ENCODE results near the gene RANBP3L. TPM values are rescaled to one million over a fixed set of nuclear protein-coding genes. Genes with fewer than 3 reads are reported as not detected.
"Not testable (repeated sequence)": the region's sequence is repeated elsewhere in the genome, so short reads cannot be mapped to it uniquely, and the experiment has no call there.

Gene RANBP3L
- total RNA-seq, 2 experiments from 2014 or later, result not detected

DNA sequence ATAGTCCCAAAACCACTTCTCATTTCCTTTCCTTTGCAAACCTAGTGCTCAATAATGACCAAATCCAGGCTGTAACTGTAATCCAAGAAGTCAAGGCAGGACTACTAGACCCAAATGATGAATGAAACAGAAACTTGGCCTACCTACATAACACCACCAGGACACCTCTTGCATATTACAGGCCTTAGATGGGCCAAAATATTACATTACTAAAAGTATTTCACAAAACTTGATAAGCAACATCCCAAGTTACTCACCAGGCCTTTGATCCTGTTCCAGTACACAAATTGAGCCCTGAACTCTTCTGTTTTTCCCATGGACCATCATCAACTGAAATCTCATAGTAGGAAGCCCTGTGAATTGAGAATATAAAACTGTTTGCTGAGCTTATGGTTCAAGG is 94.8 kb downstream of the RANBP3L start:
- H3K36me3 Mint-ChIP-seq (ENCODE audit: low read depth), result peaks cover 15% of the 10 kb centered on the region
- H3K4me3 Mint-ChIP-seq, result no peak overlapping the region
- POLR2A ChIA-PET, result no interaction called here
- H3K4me1 Mint-ChIP-seq, result no peaks in the 10 kb centered on the region
- CTCF ChIA-PET, result interaction anchor here (1.9 kb wide), 1 partner anchor 35 kb away, joined by 8 read pairs; the partner anchor contains the start of gene NADK2
- H3K27me3 Mint-ChIP-seq, result no peaks in the 10 kb centered on the region
- no peak for DNase-seq
- H3K9me3 Mint-ChIP-seq, result peaks cover 2% of the 10 kb centered on the region
- H3K27ac Mint-ChIP-seq, result no peak overlapping the region

DNA sequence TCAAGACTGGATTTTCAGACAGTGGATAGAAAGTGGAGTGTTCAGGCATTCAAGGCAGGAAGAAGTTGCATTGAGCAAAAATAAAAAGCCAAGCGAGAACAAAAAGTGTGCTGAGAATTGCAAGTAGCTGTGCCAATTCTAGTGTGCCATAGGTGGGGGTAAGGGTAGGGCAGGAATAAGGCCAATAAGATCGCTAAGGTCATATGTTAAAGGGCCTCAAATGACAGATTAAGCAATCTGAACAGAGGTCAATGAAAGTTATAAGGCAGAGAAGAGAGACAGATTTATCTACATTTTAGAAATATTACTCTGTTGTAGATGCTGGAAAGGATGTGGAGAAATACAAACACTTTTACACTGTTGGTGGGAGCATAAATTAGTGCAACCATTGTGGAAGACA is 96.4 kb downstream of the RANBP3L start:
- H3K27ac Mint-ChIP-seq, result no peak overlapping the region

DNA sequence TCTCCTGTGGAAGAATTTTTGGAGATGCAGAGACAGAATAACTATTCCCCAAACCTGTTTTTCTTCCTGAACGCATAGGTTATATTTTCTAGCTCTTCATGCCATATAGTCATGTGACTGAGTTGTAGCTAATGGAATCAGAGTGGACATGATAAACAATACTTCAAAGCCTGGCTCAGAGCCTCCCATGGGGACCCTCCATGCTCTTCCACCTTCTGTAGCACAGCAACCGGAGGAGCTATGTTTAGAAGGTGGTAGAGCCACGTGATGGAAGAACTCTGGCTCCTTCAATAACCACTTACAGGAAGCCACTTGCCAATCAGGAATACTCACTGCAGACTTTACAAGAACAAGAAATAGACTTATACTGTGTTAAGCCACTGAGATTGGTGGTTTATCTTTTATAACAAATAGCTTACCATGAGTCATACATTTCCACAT is 99.2 kb downstream of the RANBP3L start:
- POLR2A ChIA-PET, result no interaction called here
- H3K4me1 Mint-ChIP-seq, result no peaks in the 10 kb centered on the region

More for the DNA sequence above, 96.4 kb downstream of the RANBP3L start:
- no peak for DNase-seq
- POLR2A ChIA-PET, result no interaction called here
- CTCF ChIA-PET, result no interaction called here
- Mint-ChIP-seq H3K27me3 (no peaks in the 10 kb centered on the region), H3K4me3 (no peak overlapping the region), H3K4me1 (no peaks in the 10 kb centered on the region), H3K36me3 (ENCODE audit: low read depth) (peaks cover 14% of the 10 kb centered on the region), H3K9me3 (peaks cover 2% of the 10 kb centered on the region)

DNA sequence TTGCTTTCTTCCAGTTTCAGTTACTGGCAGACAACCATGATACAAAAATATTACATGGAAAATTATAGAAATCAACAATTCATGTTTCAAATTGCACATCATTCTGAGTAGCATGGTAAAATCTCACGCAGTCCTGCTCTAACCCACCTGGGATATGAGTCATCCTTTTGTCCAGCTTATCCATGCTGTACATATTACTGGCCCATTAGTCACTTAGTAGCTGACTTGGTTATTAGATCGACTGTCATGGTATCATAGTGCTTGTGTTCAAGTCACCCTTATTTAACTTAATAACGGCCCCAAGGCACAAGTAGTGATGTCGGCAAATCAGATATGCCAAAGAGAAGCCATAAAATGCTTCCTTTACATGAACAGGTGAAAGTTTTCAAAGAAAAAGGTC is 101.2 kb downstream of the RANBP3L start:
- no peak overlapping the region for H3K27ac Mint-ChIP-seq
- no peaks in the 10 kb centered on the region for H3K27me3 Mint-ChIP-seq
- ChIA-PET POLR2A (no interaction called here), CTCF (no interaction called here)
- no peaks in the 10 kb centered on the region for H3K9me3 Mint-ChIP-seq
- no peak for DNase-seq
- peaks cover 15% of the 10 kb centered on the region for H3K36me3 Mint-ChIP-seq (ENCODE audit: low read depth)
- H3K4me1 Mint-ChIP-seq, result no peaks in the 10 kb centered on the region
- H3K4me3 Mint-ChIP-seq, result no peak overlapping the region

More for the DNA sequence above, 99.2 kb downstream of the RANBP3L start:
- no peak overlapping the region for H3K27ac Mint-ChIP-seq
- peaks cover 2% of the 10 kb centered on the region for H3K9me3 Mint-ChIP-seq
- CTCF ChIA-PET, result interaction anchor here (0.7 to 1.2 kb wide), 2 partner anchors 9 to 124 kb away, joined by 3 to 4 read pairs; no protein-coding TSS in a partner anchor
- no peaks in the 10 kb centered on the region for H3K27me3 Mint-ChIP-seq
- DNase-seq, result no peak
- H3K4me3 Mint-ChIP-seq, result no peak overlapping the region
- peaks cover 13% of the 10 kb centered on the region for H3K36me3 Mint-ChIP-seq (ENCODE audit: low read depth)

GRCh38 chr5:36199620-36200019 is 102.1 kb downstream of the RANBP3L start:
- no peaks in the 10 kb centered on the region for H3K27me3 Mint-ChIP-seq
- ChIA-PET POLR2A (no interaction called here), CTCF (interaction anchor here (1.3 kb wide), 1 partner anchor 20 kb away, joined by 3 read pairs; no protein-coding TSS in a partner anchor)
- H3K36me3 Mint-ChIP-seq (ENCODE audit: low read depth), result peaks cover 15% of the 10 kb centered on the region
- H3K9me3 Mint-ChIP-seq, result no peaks in the 10 kb centered on the region
- no peak for DNase-seq
- H3K4me3 Mint-ChIP-seq, result no peak overlapping the region
- H3K27ac Mint-ChIP-seq, result no peak overlapping the region
- H3K4me1 Mint-ChIP-seq, result no peaks in the 10 kb centered on the region

DNA sequence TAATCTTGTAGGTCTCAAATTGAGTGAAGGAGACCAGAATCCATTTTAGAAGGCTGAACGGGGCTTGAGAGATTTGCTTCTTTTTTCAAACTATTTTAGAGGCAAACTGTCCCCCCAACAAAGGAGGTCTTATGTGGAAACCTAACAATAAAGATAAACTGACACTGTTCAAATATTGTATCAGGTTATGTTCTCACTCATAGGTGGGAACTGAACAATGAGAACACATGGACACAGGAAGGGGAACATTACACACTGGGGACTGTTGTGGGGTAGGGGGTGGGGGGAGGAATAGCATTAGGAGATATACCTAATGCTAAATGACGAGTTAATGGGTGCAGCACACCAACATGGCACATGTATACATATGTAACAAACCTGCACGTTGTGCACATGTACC is 102.9 kb downstream of the RANBP3L start:
- POLR2A ChIA-PET, H3K4me1 Mint-ChIP-seq, H3K27me3 Mint-ChIP-seq, H3K27ac Mint-ChIP-seq, DNase-seq, H3K9me3 Mint-ChIP-seq, H3K4me3 Mint-ChIP-seq: not testable (repeated sequence)
- CTCF ChIA-PET, result interaction anchor here (1.3 kb wide), 1 partner anchor 21 kb away, joined by 3 read pairs; no protein-coding TSS in a partner anchor
- H3K36me3 Mint-ChIP-seq (ENCODE audit: low read depth), result peaks cover 16% of the 10 kb centered on the region

Other genes starting within 250 kb of the RANBP3L start
- gene UGT3A2, start 235.0 kb downstream of the RANBP3L start, total RNA-seq, result under 1 TPM; 0.15 to 0.18 TPM
- 10 to 100 TPM; 13.2 to 14.4 TPM for gene LMBRD2, start 150.0 kb downstream of the RANBP3L start, total RNA-seq
- 10 to 100 TPM; 33.1 to 37.9 TPM for gene SKP2, start 149.8 kb downstream of the RANBP3L start, total RNA-seq
- gene NADK2, start 60.0 kb downstream of the RANBP3L start, total RNA-seq, result 10 to 100 TPM; 15.8 to 16.2 TPM